ENCODE measurements around the gene EFCAB5. TPM values are rescaled to one million over a fixed set of nuclear protein-coding genes. Genes with fewer than 3 reads are reported as not detected.
"Not testable (repeated sequence)": the region's sequence is repeated elsewhere in the genome, so short reads cannot be mapped to it uniquely, and the experiment has no call there.

Gene EFCAB5
- total RNA-seq, 1 donor from 2014 or later = not detected

DNA sequence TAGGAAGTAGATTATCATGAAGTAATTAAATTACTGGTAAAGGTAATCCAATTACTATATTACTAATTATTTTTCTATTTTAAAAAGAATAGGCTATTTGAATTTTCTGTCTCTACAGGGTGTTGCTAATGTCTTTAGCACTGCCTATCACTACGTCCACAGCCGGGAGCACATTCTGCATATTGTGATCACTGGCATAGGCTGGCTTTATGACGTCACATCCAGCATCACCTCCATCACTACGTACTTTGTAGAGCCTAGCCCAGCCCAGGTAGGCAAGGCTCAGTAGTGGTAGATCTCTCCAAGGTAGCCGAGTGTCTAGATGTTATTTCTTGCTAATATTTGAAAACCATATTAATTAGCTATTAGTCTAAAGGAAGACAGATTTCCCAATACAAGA lies 141.3 kb downstream of the EFCAB5 start:
- intact Hi-C loops (cut with DNase I) = no loop called here
- Histone ChIP-seq H3K9me3 (no peaks in the 10 kb centered on the region), H3K4me1 (no peaks in the 10 kb centered on the region), H3K27ac (no peak overlapping the region), H3K4me3 (no peak overlapping the region), H3K27me3 (no peaks in the 10 kb centered on the region), H3K36me3 (no peaks in the 10 kb centered on the region)
- DNase-seq (ENCODE audit: extremely low spot score in 2 of 2) = no peak
- TF ChIP-seq POLR2AphosphoS5 (IDR thresholded peaks at IDR 0.05; ENCODE audit: insufficient read depth in 1 of 2, low read depth in 1 of 2) (no peak), CTCF (IDR thresholded peaks at IDR 0.05) (no peak), POLR2A (IDR thresholded peaks at IDR 0.05) (no peak)

DNA sequence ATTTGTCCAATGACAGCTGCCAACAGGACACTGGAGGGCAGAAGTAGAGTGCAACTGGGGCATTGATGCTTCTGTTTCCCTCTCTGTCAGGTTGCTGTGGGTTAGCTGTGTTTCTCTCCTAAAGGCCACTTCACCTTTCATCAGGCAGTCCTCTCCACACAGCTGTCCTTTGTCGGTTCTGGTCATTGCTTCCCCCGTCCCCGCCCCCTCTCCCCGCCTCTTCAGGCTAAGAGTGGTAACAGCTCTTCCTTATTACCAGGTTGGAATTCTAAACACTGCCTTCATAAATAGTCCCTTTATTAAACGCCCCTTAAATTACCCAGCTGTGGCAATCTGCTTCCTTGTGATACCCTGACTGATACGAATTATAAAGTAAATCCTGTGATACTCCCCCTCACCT lies 143.4 kb downstream of the EFCAB5 start:
- no peaks in the 10 kb centered on the region for H3K27me3 ChIP-seq
- DNase-seq (ENCODE audit: extremely low spot score in 2 of 2) = no peak
- H3K27ac ChIP-seq = no peak overlapping the region
- no peaks in the 10 kb centered on the region for H3K36me3 ChIP-seq
- TF ChIP-seq CTCF (IDR thresholded peaks at IDR 0.05) (no peak), POLR2AphosphoS5 (IDR thresholded peaks at IDR 0.05; ENCODE audit: insufficient read depth in 1 of 2, low read depth in 1 of 2) (no peak), POLR2A (IDR thresholded peaks at IDR 0.05) (no peak)
- H3K4me3 ChIP-seq = no peak overlapping the region
- no peaks in the 10 kb centered on the region for H3K4me1 ChIP-seq
- intact Hi-C loops (cut with DNase I) = no loop called here
- H3K9me3 ChIP-seq = no peaks in the 10 kb centered on the region

DNA sequence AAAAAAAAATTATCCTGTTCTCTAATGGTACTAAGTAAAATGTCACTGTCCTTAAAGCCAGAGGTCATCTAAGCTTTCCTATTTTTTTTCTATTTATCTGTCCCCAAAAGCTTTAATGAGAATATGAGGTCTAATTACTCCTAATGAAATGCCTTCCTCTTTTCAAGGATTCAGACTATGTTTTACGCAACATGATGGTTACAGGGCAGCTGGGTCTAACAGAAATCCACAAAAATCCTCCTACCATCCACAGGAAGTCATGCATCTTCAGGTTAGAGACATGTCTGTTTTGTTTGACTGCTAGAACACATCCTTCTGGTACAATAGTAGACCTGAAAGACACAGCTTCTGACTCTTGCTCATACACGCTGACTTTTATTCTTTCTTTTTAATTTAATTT lies 145.5 kb downstream of the EFCAB5 start:
- TF ChIP-seq POLR2A (IDR thresholded peaks at IDR 0.05) (no peak), CTCF (IDR thresholded peaks at IDR 0.05) (no peak), POLR2AphosphoS5 (IDR thresholded peaks at IDR 0.05; ENCODE audit: insufficient read depth in 1 of 2, low read depth in 1 of 2) (no peak)
- Histone ChIP-seq H3K36me3 (no peaks in the 10 kb centered on the region), H3K27ac (no peak overlapping the region), H3K27me3 (no peaks in the 10 kb centered on the region), H3K9me3 (no peaks in the 10 kb centered on the region), H3K4me1 (no peaks in the 10 kb centered on the region), H3K4me3 (no peak overlapping the region)
- no peak for DNase-seq (ENCODE audit: extremely low spot score in 2 of 2)
- intact Hi-C loops (cut with DNase I) = no loop called here

GRCh38 chr17:30087431-30087830 lies 146.0 kb downstream of the EFCAB5 start:
- H3K27ac ChIP-seq; intact Hi-C loops (cut with DNase I): not testable (repeated sequence)

GRCh38 chr17:30091121-30091670 lies 149.8 kb downstream of the EFCAB5 start:
- intact Hi-C loops (cut with DNase I) = no loop called here
- no peak for TF ChIP-seq CTCF (IDR thresholded peaks at IDR 0.05)
- Histone ChIP-seq H3K36me3 (no peaks in the 10 kb centered on the region), H3K9me3 (no peaks in the 10 kb centered on the region), H3K4me3 (no peak overlapping the region), H3K27ac (no peak overlapping the region), H3K4me1 (no peaks in the 10 kb centered on the region), H3K27me3 (no peaks in the 10 kb centered on the region)
- no peak for DNase-seq (ENCODE audit: extremely low spot score in 2 of 2)

More at GRCh38 chr17:30087431-30087830, 146.0 kb downstream of the EFCAB5 start:
- not testable (repeated sequence) for H3K4me1 ChIP-seq; H3K27me3 ChIP-seq; H3K36me3 ChIP-seq; H3K4me3 ChIP-seq; DNase-seq (ENCODE audit: extremely low spot score in 2 of 2); H3K9me3 ChIP-seq

GRCh38 chr17:30091771-30092170 lies 150.3 kb downstream of the EFCAB5 start:
- H3K4me1 ChIP-seq = no peaks in the 10 kb centered on the region
- H3K9me3 ChIP-seq = no peaks in the 10 kb centered on the region
- intact Hi-C loops (cut with DNase I) = no loop called here
- no peaks in the 10 kb centered on the region for H3K27me3 ChIP-seq
- no peak for DNase-seq (ENCODE audit: extremely low spot score in 2 of 2)
- no peak overlapping the region for H3K27ac ChIP-seq
- TF ChIP-seq POLR2AphosphoS5 (IDR thresholded peaks at IDR 0.05; ENCODE audit: insufficient read depth in 1 of 2, low read depth in 1 of 2) = no peak
- TF ChIP-seq POLR2A (IDR thresholded peaks at IDR 0.05) = no peak
- no peak for TF ChIP-seq CTCF (IDR thresholded peaks at IDR 0.05)
- no peak overlapping the region for H3K4me3 ChIP-seq
- no peaks in the 10 kb centered on the region for H3K36me3 ChIP-seq

All from vagina (tissue), 2 donors.